K562 (cell line): ENCODE data around the gene LAPTM5. TPM values are rescaled to one million over a fixed set of nuclear protein-coding genes. Genes with fewer than 3 reads are reported as not detected.

Source experiments
- ATF1 ChIP-seq, 2 experiments: fragments of 450-650 bp in 1 of 2; IDR thresholded peaks; 2 replicates each; pipeline ENCODE4 v1.6.1; 2016; ENCODE audit warnings: missing compliant biosample characterization in 1 of 2, missing genetic modification characterization in 1 of 2
- CHD4 ChIP-seq: fragments of 200-600 bp; sonication (generic); IDR thresholded peaks from 3 replicates; pipeline ENCODE4 v1.6.1; 2012; ENCODE audit warnings: low read depth, mild to moderate bottlenecking, mixed read lengths, low read length, inconsistent platforms; ENCODE audit not compliant: insufficient read depth, insufficient replicate concordance, poor library complexity, severe bottlenecking
- COPS2 ChIP-seq: fragments of 450-650 bp; conservative IDR thresholded peaks from 2 replicates; pipeline ENCODE4 v1.6.1; 2016; ENCODE audit warnings: mild to moderate bottlenecking, moderate library complexity
- ETS1 ChIP-seq: conservative IDR thresholded peaks from 2 replicates; pipeline ENCODE4 v1.6.1; 2011; ENCODE audit warnings: low read depth, mild to moderate bottlenecking, low read length; ENCODE audit not compliant: control insufficient read depth
- FOXO4 ChIP-seq: fragments of 450-650 bp; formaldehyde crosslinking; IDR thresholded peaks from 2 replicates; pipeline ENCODE4 v1.4.0; 2020; ENCODE audit warnings: mild to moderate bottlenecking, moderate library complexity
- HBP1 ChIP-seq: fragments of 450-650 bp; formaldehyde crosslinking; IDR thresholded peaks from 2 replicates; pipeline ENCODE4 v1.4.0; 2022; ENCODE audit warnings: missing genetic modification characterization
- MAFG ChIP-seq: fragments of 450-650 bp; conservative IDR thresholded peaks from 2 replicates; pipeline ENCODE4 v1.6.1; 2016; ENCODE audit warnings: missing genetic modification characterization, missing compliant biosample characterization
- NCOA6 ChIP-seq: fragments of 450-650 bp; IDR thresholded peaks from 2 replicates; pipeline ENCODE4 v1.6.1; 2017; ENCODE audit warnings: mild to moderate bottlenecking
- PATZ1 ChIP-seq: fragments of 250-450 bp; sonication (Bioruptor Pico); IDR thresholded peaks from 2 replicates; pipeline ENCODE4 v1.5.0; 2020; ENCODE audit warnings: mild to moderate bottlenecking, borderline replicate concordance
- PKNOX1 ChIP-seq: fragments of 450-650 bp; IDR thresholded peaks from 2 replicates; pipeline ENCODE4 v1.6.1; 2016
- TBP ChIP-seq: optimal IDR thresholded peaks from 2 replicates; pipeline ENCODE3; 2011; ENCODE audit warnings: low read depth, low read length, improper control_type of control experiment
- ZBTB5 ChIP-seq: fragments of 450-650 bp; IDR thresholded peaks from 2 replicates; pipeline ENCODE4 v1.6.1; 2017; ENCODE audit warnings: antibody characterized with exemption
- ZNF740 ChIP-seq, 3 experiments: fragments of 200-800 bp in 1 of 3; sonication (Bioruptor generic) in 1 of 3; sonication (generic) in 1 of 3; formaldehyde crosslinking in 1 of 3; IDR thresholded peaks; 2 replicates each; pipeline versions ENCODE4 v1.6.1 to v1.8.0; 2016 to 2022; ENCODE audit warnings: mild to moderate bottlenecking in 2 of 3, missing compliant biosample characterization in 2 of 3, missing genetic modification characterization in 2 of 3, missing genetic modification reagents in 1 of 3
- polyA plus RNA-seq, 8 experiments: library from polyadenylated mRNA; depleted of rRNA in 4 of 8; stranded (reverse) in 5 of 8; unstranded in 3 of 8; fragments of >200 nt; fragmentation: Nextera tagmentation in 2 of 8; fragmentation: Illumina TruSeq in 1 of 8; extraction: Ambion mirVana in 2 of 8; extraction: Trizol in 1 of 8; gene quantifications; 2 replicates each; pipeline versions ENCODE4 v1.2.1 to v1.2.3, GENCODE V29; 2011 to 2014; ENCODE audit warnings: inconsistent platforms in 1 of 8, missing spikeins in 1 of 8
- total RNA-seq, 7 experiments: library from RNA; depleted of rRNA in 6 of 7; stranded (reverse); fragments of >200 nt in 6 of 7; fragmentation: Illumina TruSeq in 2 of 7; extraction: Trizol in 2 of 7; gene quantifications; 2 replicates each; pipeline versions ENCODE4 v1.2.1 to v1.2.3, GENCODE V29; 2011 to 2021; ENCODE audit warnings: low replicate concordance in 1 of 7

The LAPTM5 gene
- total and polyA plus RNA-seq, 9 of the 15 experiments (the other 6 are each of a cell fraction or from before 2014, with no cell fraction given), result 2.4 to 47.3 (median 20.3) TPM

- TF ChIP-seq ZNF740 (CRISPR knock-in tag; IDR thresholded peaks at IDR 0.05) (peak; percentile 95), ZNF740 (tag; IDR thresholded peaks at IDR 0.05) (peak in 1 of 2 experiments; percentile 75; a peak in 2 of 4 replicates), ATF1 (CRISPR knock-in tag; IDR thresholded peaks at IDR 0.05) (peak; percentile 66), ATF1 (tag; IDR thresholded peaks at IDR 0.05) (peak; percentile 98), COPS2 (no peak), CHD4 (peak; percentile 80), MAFG (tag) (no peak), TBP (peak; percentile 89), PKNOX1 (peak; percentile 62; the same call in 1 of the 2 replicates), HBP1 (CRISPR knock-in tag) (peak; percentile 75; the same call in 1 of the 2 replicates), NCOA6 (peak; percentile 93), ZBTB5 (no peak), PATZ1 (CRISPR knock-in tag) (peak; percentile 92; the same call in 1 of the 2 replicates), FOXO4 (CRISPR knock-in tag) (peak; percentile 68; the same call in 1 of the 2 replicates), ETS1 (no peak; the same call in 1 of the 2 replicates)
Measured at GRCh38 chr1:30718636-30719405, 38.8 kb downstream of the LAPTM5 start (continued).
